Measurements from ENCODE around the gene TIMM10B.
A peak's percentile ranks its signal among the peaks of the same experiment; 100 is the strongest.

Gene TIMM10B

GRCh38 chr11:6480299-6480914 is 894 bp upstream of the TIMM10B start:
- Histone ChIP-seq H2BK120ac (ENCODE audit: low read depth, low read length) (no peak overlapping the region), H3K23ac (ENCODE audit: low read length) (no peak overlapping the region), H3K4me1 (ENCODE audit: control insufficient read depth, low read depth, low read length) (peaks cover 9% of the 10 kb centered on the region), H3K79me1 (ENCODE audit: low read length) (peaks cover 37% of the 10 kb centered on the region), H3K56ac (ENCODE audit: low read length) (peak overlapping the region; percentile 94), H3K9ac (ENCODE audit: low read length) (peak overlapping the region; percentile 80), H3K36me3 (ENCODE audit: control insufficient read depth, insufficient read depth, low read length) (peaks cover 12% of the 10 kb centered on the region), H3K27me3 (ENCODE audit: insufficient read depth, low read length, poor library complexity) (no peaks in the 10 kb centered on the region), H3K79me2 (ENCODE audit: control insufficient read depth, insufficient read depth, low read length) (peaks cover 34% of the 10 kb centered on the region), H3K4me3 (ENCODE audit: low read length) (peak overlapping the region; percentile 92), H3K27ac (ENCODE audit: low read depth, low read length) (no peak overlapping the region), H3K18ac (ENCODE audit: low read length) (no peak overlapping the region), H2AK5ac (ENCODE audit: low read length) (peak overlapping the region; percentile 35), H4K8ac (ENCODE audit: low read depth, low read length) (no peak overlapping the region), H4K5ac (ENCODE audit: low read length) (no peak overlapping the region), H3K4me2 (ENCODE audit: low read length) (peak overlapping the region; percentile 44), H3K4ac (ENCODE audit: low read depth, low read length) (peak overlapping the region; percentile 29), H2BK15ac (replicated peaks; ENCODE audit: low read depth) (no peak overlapping the region), H2BK5ac (ENCODE audit: low read length) (no peak overlapping the region)
- no peak for DNase-seq
- WGBS (ENCODE audit: extremely low coverage, insufficient coverage, low lambda C conversion rate) = no CpG with 5 or more reads among the region's 9 CpGs

- no CpG with 5 or more reads among the region's 13 CpGs for WGBS (ENCODE audit: extremely low coverage, insufficient coverage, low lambda C conversion rate)
- Histone ChIP-seq H3K36me3 (ENCODE audit: control insufficient read depth, insufficient read depth, low read length) (peaks cover 11% of the 10 kb centered on the region), H3K23ac (ENCODE audit: low read length) (no peak overlapping the region), H2BK120ac (ENCODE audit: low read depth, low read length) (no peak overlapping the region), H3K4me2 (ENCODE audit: low read length) (peak overlapping the region; percentile 99), H3K56ac (ENCODE audit: low read length) (peak overlapping the region; percentile 100), H3K27me3 (ENCODE audit: insufficient read depth, low read length, poor library complexity) (no peaks in the 10 kb centered on the region), H2BK15ac (replicated peaks; ENCODE audit: low read depth) (no peak overlapping the region), H3K79me1 (ENCODE audit: low read length) (peaks cover 37% of the 10 kb centered on the region), H3K9ac (ENCODE audit: low read length) (peak overlapping the region; percentile 100), H3K27ac (ENCODE audit: low read depth, low read length) (no peak overlapping the region), H2BK5ac (ENCODE audit: low read length) (peak overlapping the region; percentile 65), H2AK5ac (ENCODE audit: low read length) (peak overlapping the region; percentile 98), H3K79me2 (ENCODE audit: control insufficient read depth, insufficient read depth, low read length) (peaks cover 34% of the 10 kb centered on the region), H3K4me3 (ENCODE audit: low read length) (peak overlapping the region; percentile 100), H3K4ac (ENCODE audit: low read depth, low read length) (peak overlapping the region; percentile 25), H4K8ac (ENCODE audit: low read depth, low read length) (no peak overlapping the region), H3K4me1 (ENCODE audit: control insufficient read depth, low read depth, low read length) (peaks cover 9% of the 10 kb centered on the region), H4K5ac (ENCODE audit: low read length) (no peak overlapping the region), H3K18ac (ENCODE audit: low read length) (no peak overlapping the region)
- DNase-seq = no peak
Observed at GRCh38 chr11:6481924-6482275, 599 bp downstream of the TIMM10B start.

- Histone ChIP-seq H3K27ac (ENCODE audit: low read depth, low read length) (no peak overlapping the region), H3K9ac (ENCODE audit: low read length) (peak overlapping the region; percentile 100), H2AK5ac (ENCODE audit: low read length) (no peak overlapping the region), H2BK5ac (ENCODE audit: low read length) (no peak overlapping the region), H3K4me2 (ENCODE audit: low read length) (peak overlapping the region; percentile 99), H3K36me3 (ENCODE audit: control insufficient read depth, insufficient read depth, low read length) (peaks cover 10% of the 10 kb centered on the region), H3K4me1 (ENCODE audit: control insufficient read depth, low read depth, low read length) (peaks cover 9% of the 10 kb centered on the region), H3K79me2 (ENCODE audit: control insufficient read depth, insufficient read depth, low read length) (peaks cover 34% of the 10 kb centered on the region), H3K56ac (ENCODE audit: low read length) (peak overlapping the region; percentile 100), H3K18ac (ENCODE audit: low read length) (no peak overlapping the region), H3K4ac (ENCODE audit: low read depth, low read length) (no peak overlapping the region), H2BK120ac (ENCODE audit: low read depth, low read length) (no peak overlapping the region), H3K4me3 (ENCODE audit: low read length) (peak overlapping the region; percentile 100), H3K27me3 (ENCODE audit: insufficient read depth, low read length, poor library complexity) (no peaks in the 10 kb centered on the region), H3K23ac (ENCODE audit: low read length) (no peak overlapping the region), H4K5ac (ENCODE audit: low read length) (no peak overlapping the region), H2BK15ac (replicated peaks; ENCODE audit: low read depth) (no peak overlapping the region), H3K79me1 (ENCODE audit: low read length) (peaks cover 37% of the 10 kb centered on the region), H4K8ac (ENCODE audit: low read depth, low read length) (no peak overlapping the region)
- no peak for DNase-seq
- no CpG with 5 or more reads among the region's 4 CpGs for WGBS (ENCODE audit: extremely low coverage, insufficient coverage, low lambda C conversion rate)
Observed at GRCh38 chr11:6482441-6482840, 1.1 kb downstream of the TIMM10B start.

- Histone ChIP-seq H2AK5ac (ENCODE audit: low read length) (no peak overlapping the region), H3K18ac (ENCODE audit: low read length) (no peak overlapping the region), H3K9ac (ENCODE audit: low read length) (no peak overlapping the region), H4K5ac (ENCODE audit: low read length) (no peak overlapping the region), H3K56ac (ENCODE audit: low read length) (no peak overlapping the region), H3K79me2 (ENCODE audit: control insufficient read depth, insufficient read depth, low read length) (peaks cover 34% of the 10 kb centered on the region), H3K4ac (ENCODE audit: low read depth, low read length) (no peak overlapping the region), H3K79me1 (ENCODE audit: low read length) (peaks cover 37% of the 10 kb centered on the region), H4K8ac (ENCODE audit: low read depth, low read length) (no peak overlapping the region), H3K4me2 (ENCODE audit: low read length) (no peak overlapping the region), H2BK15ac (replicated peaks; ENCODE audit: low read depth) (no peak overlapping the region), H2BK120ac (ENCODE audit: low read depth, low read length) (no peak overlapping the region), H3K36me3 (ENCODE audit: control insufficient read depth, insufficient read depth, low read length) (peaks cover 8% of the 10 kb centered on the region), H2BK5ac (ENCODE audit: low read length) (no peak overlapping the region), H3K27ac (ENCODE audit: low read depth, low read length) (no peak overlapping the region), H3K27me3 (ENCODE audit: insufficient read depth, low read length, poor library complexity) (no peaks in the 10 kb centered on the region), H3K4me3 (ENCODE audit: low read length) (no peak overlapping the region), H3K4me1 (ENCODE audit: control insufficient read depth, low read depth, low read length) (peaks cover 9% of the 10 kb centered on the region), H3K23ac (ENCODE audit: low read length) (no peak overlapping the region)
- no peak for DNase-seq
- WGBS (ENCODE audit: extremely low coverage, insufficient coverage, low lambda C conversion rate) = no CpG with 5 or more reads among the region's 6 CpGs
Observed at GRCh38 chr11:6483015-6483414, 1.7 kb downstream of the TIMM10B start.

- no peak overlapping the region for H3K56ac ChIP-seq (ENCODE audit: low read length)
- H3K36me3 ChIP-seq (ENCODE audit: control insufficient read depth, insufficient read depth, low read length) = peaks cover 4% of the 10 kb centered on the region
- no peaks in the 10 kb centered on the region for H3K27me3 ChIP-seq (ENCODE audit: insufficient read depth, low read length, poor library complexity)
- no peak overlapping the region for H3K9ac ChIP-seq (ENCODE audit: low read length)
- H3K79me1 ChIP-seq (ENCODE audit: low read length) = peaks cover 21% of the 10 kb centered on the region
- H2BK120ac ChIP-seq (ENCODE audit: low read depth, low read length) = no peak overlapping the region
- no peak overlapping the region for H3K23ac ChIP-seq (ENCODE audit: low read length)
- no peak overlapping the region for H4K8ac ChIP-seq (ENCODE audit: low read depth, low read length)
- no peak for DNase-seq
- no peak overlapping the region for H3K4ac ChIP-seq (ENCODE audit: low read depth, low read length)
- 100% methylated on average over 2 of the region's 3 CpGs for WGBS (ENCODE audit: extremely low coverage, insufficient coverage, low lambda C conversion rate)
- no peak overlapping the region for H2BK15ac ChIP-seq (replicated peaks; ENCODE audit: low read depth)
- no peak overlapping the region for H2AK5ac ChIP-seq (ENCODE audit: low read length)
- peaks cover 5% of the 10 kb centered on the region for H3K4me1 ChIP-seq (ENCODE audit: control insufficient read depth, low read depth, low read length)
- peaks cover 24% of the 10 kb centered on the region for H3K79me2 ChIP-seq (ENCODE audit: control insufficient read depth, insufficient read depth, low read length)
- no peak overlapping the region for H3K18ac ChIP-seq (ENCODE audit: low read length)
- no peak overlapping the region for H2BK5ac ChIP-seq (ENCODE audit: low read length)
- no peak overlapping the region for H3K4me3 ChIP-seq (ENCODE audit: low read length)
- no peak overlapping the region for H3K27ac ChIP-seq (ENCODE audit: low read depth, low read length)
- H3K4me2 ChIP-seq (ENCODE audit: low read length) = no peak overlapping the region
- H4K5ac ChIP-seq (ENCODE audit: low read length) = no peak overlapping the region
Observed at GRCh38 chr11:6485661-6486060, 4.4 kb downstream of the TIMM10B start.

- H2BK15ac ChIP-seq (replicated peaks; ENCODE audit: low read depth) = no peak overlapping the region
- H3K36me3 ChIP-seq (ENCODE audit: control insufficient read depth, insufficient read depth, low read length) = peaks cover 4% of the 10 kb centered on the region
- H4K8ac ChIP-seq (ENCODE audit: low read depth, low read length) = no peak overlapping the region
- H4K5ac ChIP-seq (ENCODE audit: low read length) = no peak overlapping the region
- no peak overlapping the region for H3K27ac ChIP-seq (ENCODE audit: low read depth, low read length)
- no peak overlapping the region for H3K23ac ChIP-seq (ENCODE audit: low read length)
- no peak overlapping the region for H3K9ac ChIP-seq (ENCODE audit: low read length)
- H3K79me2 ChIP-seq (ENCODE audit: control insufficient read depth, insufficient read depth, low read length) = peaks cover 21% of the 10 kb centered on the region
- DNase-seq = no peak
- peaks cover 5% of the 10 kb centered on the region for H3K4me1 ChIP-seq (ENCODE audit: control insufficient read depth, low read depth, low read length)
- no peak overlapping the region for H2BK120ac ChIP-seq (ENCODE audit: low read depth, low read length)
- H3K79me1 ChIP-seq (ENCODE audit: low read length) = peaks cover 19% of the 10 kb centered on the region
- no peak overlapping the region for H3K4ac ChIP-seq (ENCODE audit: low read depth, low read length)
- no peak overlapping the region for H3K4me3 ChIP-seq (ENCODE audit: low read length)
- no peaks in the 10 kb centered on the region for H3K27me3 ChIP-seq (ENCODE audit: insufficient read depth, low read length, poor library complexity)
- H3K4me2 ChIP-seq (ENCODE audit: low read length) = no peak overlapping the region
- H2BK5ac ChIP-seq (ENCODE audit: low read length) = no peak overlapping the region
- no CpG with 5 or more reads among the region's 3 CpGs for WGBS (ENCODE audit: extremely low coverage, insufficient coverage, low lambda C conversion rate)
- H3K18ac ChIP-seq (ENCODE audit: low read length) = no peak overlapping the region
- no peak overlapping the region for H3K56ac ChIP-seq (ENCODE audit: low read length)
- no peak overlapping the region for H2AK5ac ChIP-seq (ENCODE audit: low read length)
Observed at GRCh38 chr11:6486256-6486655, 5.0 kb downstream of the TIMM10B start.

All from mesendoderm (in vitro differentiated cells).